H9 (cell line): ENCODE measurements around the gene LYSMD3. TPM values are rescaled to one million over a fixed set of nuclear protein-coding genes. Genes with fewer than 3 reads are reported as not detected.
A peak's percentile ranks its signal among the peaks of the same experiment; 100 is the strongest.

Experiments used
- DNase-seq: peaks from one replicate; pipeline ENCODE4 v3.0.0-alpha.2; 2017
- H2AFZ ChIP-seq: one replicate; pipeline ENCODE4 v1.6.1; 2013; ENCODE audit warnings: mild to moderate bottlenecking, low read length, control low read depth, moderate library complexity
- H2AK5ac ChIP-seq: 2 replicates; pipeline ENCODE4 v1.6.1; 2013; ENCODE audit warnings: low read length, control low read depth, mixed read lengths; ENCODE audit not compliant: insufficient read length
- H2BK120ac ChIP-seq: one replicate; pipeline ENCODE4 v1.6.1; 2013; ENCODE audit warnings: low read depth, mild to moderate bottlenecking, low read length, control low read depth, inconsistent platforms; ENCODE audit not compliant: poor library complexity, severe bottlenecking
- H2BK12ac ChIP-seq: 2 replicates; pipeline ENCODE4 v1.6.1; 2013; ENCODE audit warnings: low read length, control low read depth, mixed read lengths, low read depth; ENCODE audit not compliant: insufficient read length
- H2BK15ac ChIP-seq: 2 replicates; pipeline ENCODE4 v1.6.1; 2013; ENCODE audit warnings: low read depth, low read length, control low read depth
- H2BK20ac ChIP-seq: one replicate; pipeline ENCODE4 v1.6.1; 2013; ENCODE audit warnings: low read depth, mild to moderate bottlenecking, low read length, control low read depth, inconsistent platforms; ENCODE audit not compliant: poor library complexity, severe bottlenecking
- H2BK5ac ChIP-seq: 2 replicates; pipeline ENCODE4 v1.6.1; 2013; ENCODE audit warnings: low read length, control low read depth, mixed read lengths; ENCODE audit not compliant: insufficient read length
- H3K14ac ChIP-seq: 2 replicates; pipeline ENCODE4 v1.6.1; 2013; ENCODE audit warnings: low read length, control low read depth; ENCODE audit not compliant: insufficient read depth
- H3K18ac ChIP-seq: 2 replicates; pipeline ENCODE4 v1.6.1; 2013; ENCODE audit warnings: low read depth, mild to moderate bottlenecking, mixed read lengths, low read length, control low read depth; ENCODE audit not compliant: insufficient read length
- H3K23ac ChIP-seq: 2 replicates; pipeline ENCODE4 v1.6.1; 2013; ENCODE audit warnings: low read length, control low read depth, mixed read lengths, low read depth; ENCODE audit not compliant: insufficient read length
- H3K23me2 ChIP-seq: 2 replicates; pipeline ENCODE4 v1.6.1; 2013; ENCODE audit warnings: low read depth, mild to moderate bottlenecking, mixed read lengths, low read length, control low read depth; ENCODE audit not compliant: insufficient read length, poor library complexity, severe bottlenecking
- H3K27ac ChIP-seq: 2 replicates; pipeline ENCODE4 v1.5.1; 2013; ENCODE audit warnings: low read length, control low read depth, mixed read lengths, low read depth; ENCODE audit not compliant: insufficient read length
- H3K27me3 ChIP-seq: 2 replicates; pipeline ENCODE4 v1.6.1; 2013; ENCODE audit warnings: low read length, control low read depth, inconsistent platforms; ENCODE audit not compliant: insufficient read depth
- H3K4ac ChIP-seq: 2 replicates; pipeline ENCODE4 v1.6.1; 2013; ENCODE audit warnings: low read depth, mild to moderate bottlenecking, control low read depth, inconsistent platforms, low read length, moderate library complexity
- H3K4me1 ChIP-seq: 2 replicates; pipeline ENCODE4 v1.6.1; 2013; ENCODE audit warnings: low read length, control low read depth, inconsistent platforms; ENCODE audit not compliant: insufficient read depth
- H3K4me2 ChIP-seq: 2 replicates; pipeline ENCODE4 v1.6.1; 2013; ENCODE audit warnings: low read length, control low read depth, mixed read lengths; ENCODE audit not compliant: insufficient read length, insufficient read depth
- H3K56ac ChIP-seq: 2 replicates; pipeline ENCODE4 v1.6.1; 2013; ENCODE audit warnings: low read depth, mild to moderate bottlenecking, mixed read lengths, low read length, control low read depth; ENCODE audit not compliant: insufficient read length
- H3K79me1 ChIP-seq: 2 replicates; pipeline ENCODE4 v1.6.1; 2013; ENCODE audit warnings: low read depth, mild to moderate bottlenecking, moderate library complexity, low read length, control low read depth, inconsistent platforms; ENCODE audit not compliant: insufficient read depth, poor library complexity, severe bottlenecking
- H3K79me2 ChIP-seq: 2 replicates; pipeline ENCODE4 v1.6.1; 2013; ENCODE audit warnings: low read length, control low read depth, inconsistent platforms; ENCODE audit not compliant: insufficient read depth
- H3K9ac ChIP-seq: 2 replicates; pipeline ENCODE4 v1.6.1; 2013; ENCODE audit warnings: low read length, control low read depth, mixed read lengths; ENCODE audit not compliant: insufficient read length; ENCODE audit errors: extremely low read depth
- H3K9me3 ChIP-seq: one replicate; pipeline ENCODE4 v1.6.1; 2013; ENCODE audit warnings: low read depth, low read length, inconsistent platforms; ENCODE audit not compliant: control insufficient read depth
- H3T11ph ChIP-seq: one replicate; pipeline ENCODE4 v1.6.1; 2013; ENCODE audit warnings: mild to moderate bottlenecking, low read length, control low read depth, inconsistent platforms
- H4K20me1 ChIP-seq: one replicate; pipeline ENCODE4 v1.6.1; 2013; ENCODE audit not compliant: control insufficient read depth, insufficient read length, insufficient read depth
- H4K5ac ChIP-seq: 2 replicates; pipeline ENCODE4 v1.6.1; 2013; ENCODE audit warnings: low read depth, mild to moderate bottlenecking, mixed read lengths, low read length, control low read depth; ENCODE audit not compliant: insufficient read length
- H4K8ac ChIP-seq: replicated peaks from 2 replicates; pipeline ENCODE4 v1.6.1; 2013; ENCODE audit warnings: low read length, control low read depth, mixed read lengths, low read depth; ENCODE audit not compliant: insufficient read length
- H4K91ac ChIP-seq: 2 replicates; pipeline ENCODE4 v1.6.1; 2013; ENCODE audit warnings: low read depth, mild to moderate bottlenecking, moderate library complexity, mixed read lengths, low read length, control low read depth; ENCODE audit not compliant: insufficient read length
- H3K27ac Mint-ChIP-seq, 3 experiments: 2 replicates in 2 of 3; 3 replicates in 1 of 3; pipeline ENCODE4 v1.8.0; 2020 to 2021; ENCODE audit warnings: mixed read lengths in 3 of 3, mild to moderate bottlenecking in 1 of 3, moderate library complexity in 1 of 3
- H3K27me3 Mint-ChIP-seq: 2 replicates; pipeline ENCODE4 v1.8.0; 2021; ENCODE audit warnings: low read depth, mild to moderate bottlenecking, moderate library complexity, mixed read lengths
- H3K36me3 Mint-ChIP-seq, 3 experiments: 2 replicates in 2 of 3; 3 replicates in 1 of 3; pipeline ENCODE4 v1.8.0; 2020 to 2021; ENCODE audit warnings: low read depth in 3 of 3, mixed read lengths in 3 of 3; ENCODE audit not compliant: insufficient read depth in 1 of 3
- H3K4me1 Mint-ChIP-seq, 2 experiments: 2 replicates each; pipeline ENCODE4 v1.8.0; 2020; ENCODE audit warnings: mixed read lengths in 2 of 2
- H3K4me3 Mint-ChIP-seq, 2 experiments: 2 replicates in 1 of 2; 3 replicates in 1 of 2; pipeline ENCODE4 v1.8.0; 2020 to 2021; ENCODE audit warnings: mild to moderate bottlenecking in 2 of 2, mixed read lengths in 2 of 2, moderate library complexity in 1 of 2
- H3K9me3 Mint-ChIP-seq, 2 experiments: 2 replicates in 1 of 2; 3 replicates in 1 of 2; pipeline ENCODE4 v1.8.0; 2020; ENCODE audit warnings: mild to moderate bottlenecking in 2 of 2, mixed read lengths in 2 of 2, moderate library complexity in 1 of 2
- WGBS: extraction: QIAGEN DNeasy Blood & Tissue Kit; methylation state at CpG from one replicate; pipeline ENCODE4 v1.1.7; 2013; ENCODE audit warnings: missing lambda C conversion rate, low lambda C conversion rate, mixed read lengths; ENCODE audit not compliant: insufficient read length; ENCODE audit errors: extremely low coverage; 5-methylcytosine and 5-hydroxymethylcytosine counted together
- total RNA-seq: library from RNA; stranded (reverse); gene quantifications from 2 replicates; pipeline ENCODE4 v1.2.1, GENCODE V29; 2021
- TF ChIP-seq, protein P1 (sequence below): fragments of 200-600 bp; sonication (generic); conservative IDR thresholded peaks from 3 replicates; pipeline ENCODE4 v1.8.0; 2021; ENCODE audit warnings: antibody characterized with exemption, mild to moderate bottlenecking

The LYSMD3 gene
- total RNA-seq, 1 experiment from 2014 or later: 14.0 TPM

DNA sequence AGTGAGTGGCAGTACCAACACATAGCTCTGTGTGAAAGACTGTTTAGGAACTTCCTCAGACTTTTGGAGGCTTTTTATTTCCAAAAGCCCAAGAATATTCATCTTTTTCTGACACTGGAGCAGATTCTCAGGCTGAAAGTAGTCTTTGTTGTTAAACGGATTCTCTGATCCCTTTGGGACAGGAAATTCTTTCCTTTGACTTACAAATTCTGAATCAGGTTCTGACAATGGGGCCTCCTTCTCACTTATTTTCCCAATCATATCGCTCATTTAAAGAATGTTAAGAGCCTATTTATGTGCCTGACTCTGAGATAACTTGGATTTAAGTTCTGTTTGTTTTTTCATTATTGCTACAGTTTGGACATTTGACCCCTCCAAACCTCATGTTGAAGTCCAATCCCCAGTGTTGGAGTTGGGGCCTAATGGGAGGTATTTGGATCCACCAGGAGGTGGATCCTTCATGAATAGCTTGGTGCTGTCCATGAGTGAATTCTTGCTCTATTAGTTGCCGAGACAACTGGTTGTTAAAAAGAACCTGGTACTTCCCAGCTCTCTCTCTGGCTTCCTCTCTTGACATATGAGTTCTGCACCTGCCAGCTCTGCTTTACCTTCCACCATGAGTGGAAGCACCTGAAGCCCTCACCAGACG, 25.1 kb upstream of the LYSMD3 start:
- no peaks in the 10 kb centered on the region; a peak in 2 of 7 replicates for H3K36me3 Mint-ChIP-seq
- no peak overlapping the region for H3K18ac ChIP-seq
- no peaks in the 10 kb centered on the region for H3K79me1 ChIP-seq
- H3K27me3 Mint-ChIP-seq: 0 out of 2 replicates have a peak, but pooled peaks cover 2% of the 10 kb centered on the region
- H3K9me3 Mint-ChIP-seq: peaks cover 0 to 3% of the 10 kb centered on the region in 2 experiments; a peak in 1 of 5 replicates
- H3K9me3 ChIP-seq: no peaks in the 10 kb centered on the region
- no peak overlapping the region for H3K56ac ChIP-seq
- H3K4me3 Mint-ChIP-seq: peak overlapping the region; percentile 14 to 31; a peak in 3 of 5 replicates
- H3K23ac ChIP-seq: no peak overlapping the region
- no peak overlapping the region for H3K9ac ChIP-seq
- H3K27ac ChIP-seq: peak overlapping the region; percentile 29
- H2BK20ac ChIP-seq: no peak overlapping the region
- no peak overlapping the region for H4K5ac ChIP-seq
- H3K4me1 Mint-ChIP-seq: peaks cover 49 to 59% of the 10 kb centered on the region in 2 experiments
- peaks cover 4% of the 10 kb centered on the region for H3K23me2 ChIP-seq
- H3K4me1 ChIP-seq: peaks cover 15% of the 10 kb centered on the region
- no CpG with 5 or more reads among the region's 4 CpGs for WGBS
- no peak overlapping the region for H3K14ac ChIP-seq
- H4K8ac ChIP-seq: no peak overlapping the region
- no peak overlapping the region for H2BK120ac ChIP-seq
- no peak for DNase-seq
- no peak overlapping the region for H3T11ph ChIP-seq
- H2BK15ac ChIP-seq: no peak overlapping the region
- H4K20me1 ChIP-seq: no peaks in the 10 kb centered on the region
- H2BK5ac ChIP-seq: no peak overlapping the region
- H3K79me2 ChIP-seq: no peaks in the 10 kb centered on the region
- H2AFZ ChIP-seq: no peak overlapping the region
- TF ChIP-seq, protein P1, sequence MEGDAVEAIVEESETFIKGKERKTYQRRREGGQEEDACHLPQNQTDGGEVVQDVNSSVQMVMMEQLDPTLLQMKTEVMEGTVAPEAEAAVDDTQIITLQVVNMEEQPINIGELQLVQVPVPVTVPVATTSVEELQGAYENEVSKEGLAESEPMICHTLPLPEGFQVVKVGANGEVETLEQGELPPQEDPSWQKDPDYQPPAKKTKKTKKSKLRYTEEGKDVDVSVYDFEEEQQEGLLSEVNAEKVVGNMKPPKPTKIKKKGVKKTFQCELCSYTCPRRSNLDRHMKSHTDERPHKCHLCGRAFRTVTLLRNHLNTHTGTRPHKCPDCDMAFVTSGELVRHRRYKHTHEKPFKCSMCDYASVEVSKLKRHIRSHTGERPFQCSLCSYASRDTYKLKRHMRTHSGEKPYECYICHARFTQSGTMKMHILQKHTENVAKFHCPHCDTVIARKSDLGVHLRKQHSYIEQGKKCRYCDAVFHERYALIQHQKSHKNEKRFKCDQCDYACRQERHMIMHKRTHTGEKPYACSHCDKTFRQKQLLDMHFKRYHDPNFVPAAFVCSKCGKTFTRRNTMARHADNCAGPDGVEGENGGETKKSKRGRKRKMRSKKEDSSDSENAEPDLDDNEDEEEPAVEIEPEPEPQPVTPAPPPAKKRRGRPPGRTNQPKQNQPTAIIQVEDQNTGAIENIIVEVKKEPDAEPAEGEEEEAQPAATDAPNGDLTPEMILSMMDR: no peak
- H2AK5ac ChIP-seq: no peak overlapping the region
- peak overlapping the region; percentile 5 to 88 (median 70); a peak in 4 of 7 replicates for H3K27ac Mint-ChIP-seq
- H2BK12ac ChIP-seq: no peak overlapping the region
- H3K4ac ChIP-seq: no peak overlapping the region
- H3K27me3 ChIP-seq: no peaks in the 10 kb centered on the region
- no peak overlapping the region for H3K4me2 ChIP-seq
- no peak overlapping the region for H4K91ac ChIP-seq
